Adipocyte (in vitro differentiated cells): Measurements from ENCODE around the gene SRGN.

Experiments used
- DNase-seq: peaks from one replicate; pipeline ENCODE4 v3.0.0-alpha.2; 2015; ENCODE audit warnings: low read depth
- H3K27me3 ChIP-seq: replicated peaks from 2 replicates; pipeline ENCODE4 v1.7.0; 2013; ENCODE audit warnings: mild to moderate bottlenecking, low read length, moderate library complexity; ENCODE audit not compliant: control insufficient read depth, insufficient read depth
- H3K36me3 ChIP-seq: 2 replicates; pipeline ENCODE4 v1.7.0; 2013; ENCODE audit warnings: low read length, mild to moderate bottlenecking, moderate library complexity; ENCODE audit not compliant: control insufficient read depth, insufficient read depth, severe bottlenecking
- H3K4me1 ChIP-seq: 2 replicates; pipeline ENCODE4 v1.7.0; 2013; ENCODE audit warnings: mild to moderate bottlenecking, low read length, moderate library complexity; ENCODE audit not compliant: control insufficient read depth, insufficient read depth
- H3K4me3 ChIP-seq: 2 replicates; pipeline ENCODE4 v1.7.0; 2013; ENCODE audit warnings: mild to moderate bottlenecking, low read length, moderate library complexity
- H3K9ac ChIP-seq: 2 replicates; pipeline ENCODE4 v1.7.0; 2013; ENCODE audit warnings: mild to moderate bottlenecking, low read length, moderate library complexity
- H3K9me3 ChIP-seq: 2 replicates; pipeline ENCODE4 v1.7.0; 2013; ENCODE audit warnings: mild to moderate bottlenecking, low read length, moderate library complexity; ENCODE audit not compliant: control insufficient read depth

The SRGN gene

GRCh38 chr10:69145329-69145728 lies 57.4 kb downstream of the SRGN start:
- Histone ChIP-seq H3K4me3 (no peak overlapping the region), H3K4me1 (peaks cover 24% of the 10 kb centered on the region), H3K9me3 (no peaks in the 10 kb centered on the region), H3K27me3 (no peaks in the 10 kb centered on the region), H3K9ac (no peak overlapping the region), H3K36me3 (peaks cover 6% of the 10 kb centered on the region)
- no peak for DNase-seq

GRCh38 chr10:69145864-69146263 lies 58.0 kb downstream of the SRGN start:
- Histone ChIP-seq H3K9ac (no peak overlapping the region), H3K36me3 (peaks cover 6% of the 10 kb centered on the region), H3K27me3 (no peaks in the 10 kb centered on the region), H3K9me3 (no peaks in the 10 kb centered on the region), H3K4me3 (no peak overlapping the region), H3K4me1 (peaks cover 24% of the 10 kb centered on the region)
- DNase-seq: no peak

GRCh38 chr10:69146759-69147158 lies 58.9 kb downstream of the SRGN start:
- H3K9me3 ChIP-seq: no peaks in the 10 kb centered on the region
- H3K9ac ChIP-seq: no peak overlapping the region
- peaks cover 6% of the 10 kb centered on the region for H3K36me3 ChIP-seq
- DNase-seq: peak; percentile 21
- H3K4me1 ChIP-seq: peaks cover 24% of the 10 kb centered on the region
- H3K27me3 ChIP-seq: no peaks in the 10 kb centered on the region
- no peak overlapping the region for H3K4me3 ChIP-seq

GRCh38 chr10:69151984-69152383 lies 64.1 kb downstream of the SRGN start:
- Histone ChIP-seq H3K4me1 (peaks cover 12% of the 10 kb centered on the region), H3K9me3 (no peaks in the 10 kb centered on the region), H3K27me3 (no peaks in the 10 kb centered on the region), H3K36me3 (peaks cover 14% of the 10 kb centered on the region), H3K9ac (no peak overlapping the region), H3K4me3 (no peak overlapping the region)
- no peak for DNase-seq

- H3K27me3 ChIP-seq: no peaks in the 10 kb centered on the region
- peaks cover 26% of the 10 kb centered on the region for H3K36me3 ChIP-seq
- no peak overlapping the region for H3K9ac ChIP-seq
- no peaks in the 10 kb centered on the region for H3K9me3 ChIP-seq
- H3K4me3 ChIP-seq: no peak overlapping the region
- peaks cover 2% of the 10 kb centered on the region for H3K4me1 ChIP-seq
- no peak for DNase-seq
Observed at GRCh38 chr10:69153227-69153626, 65.3 kb downstream of the SRGN start.
